GM11168 (cell line): Measurements from ENCODE around the gene ISCU.

Experiments used
- in situ Hi-C: fragments of 300-500 bp; cut with MboI; formaldehyde crosslinking; loops from one replicate; pipeline ENCODE4 v1.12.0; 2022; ENCODE audit warnings: low sequenced_read_pairs; ENCODE audit not compliant: unreplicated experiment

ISCU gene

DNA sequence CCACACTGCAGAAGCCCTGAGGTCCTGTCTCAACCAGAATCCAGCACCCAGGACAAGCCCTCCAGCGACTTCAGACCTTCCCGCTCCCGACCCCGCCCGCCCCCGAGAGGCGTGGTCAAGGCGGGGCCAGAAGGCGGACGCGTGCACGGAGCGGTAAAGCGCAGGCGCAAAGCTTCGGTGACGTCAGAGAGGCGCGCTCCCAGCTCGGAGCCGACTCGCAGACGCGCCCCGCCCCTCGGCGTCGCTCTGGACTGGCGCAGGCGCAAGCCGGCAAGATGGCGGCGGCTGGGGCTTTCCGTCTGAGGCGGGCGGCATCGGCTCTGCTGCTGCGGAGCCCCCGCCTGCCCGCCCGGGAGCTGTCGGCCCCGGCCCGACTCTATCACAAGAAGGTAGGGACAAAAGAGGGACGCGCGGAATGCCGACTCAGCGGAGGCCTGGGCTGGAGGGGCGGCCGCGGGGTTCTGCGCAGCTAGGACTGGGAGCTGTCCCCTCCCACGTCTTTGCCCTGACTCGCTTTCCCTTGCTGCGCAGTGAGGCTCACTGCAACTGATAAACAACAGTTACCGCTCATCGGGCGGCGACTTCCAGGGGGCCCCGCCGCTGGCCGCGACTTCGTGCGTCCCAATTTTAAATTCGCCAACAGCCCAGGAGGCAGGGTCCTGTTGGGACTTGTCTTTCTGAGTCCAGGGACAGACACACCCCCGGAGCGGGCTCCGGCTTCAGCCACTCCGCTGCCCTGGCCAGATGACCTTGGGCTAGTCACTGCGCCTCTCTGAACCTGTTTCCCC lies at the start of gene ISCU:
Gene ISCU (plus strand): TSS at position 249 of the 788 bp plus-strand sequence. CDS start 27 bp downstream, at position 276.
- in situ Hi-C loops, result loop anchor here (10.0 kb wide), 1 partner anchor 262 kb away; no protein-coding TSS in a partner anchor

DNA sequence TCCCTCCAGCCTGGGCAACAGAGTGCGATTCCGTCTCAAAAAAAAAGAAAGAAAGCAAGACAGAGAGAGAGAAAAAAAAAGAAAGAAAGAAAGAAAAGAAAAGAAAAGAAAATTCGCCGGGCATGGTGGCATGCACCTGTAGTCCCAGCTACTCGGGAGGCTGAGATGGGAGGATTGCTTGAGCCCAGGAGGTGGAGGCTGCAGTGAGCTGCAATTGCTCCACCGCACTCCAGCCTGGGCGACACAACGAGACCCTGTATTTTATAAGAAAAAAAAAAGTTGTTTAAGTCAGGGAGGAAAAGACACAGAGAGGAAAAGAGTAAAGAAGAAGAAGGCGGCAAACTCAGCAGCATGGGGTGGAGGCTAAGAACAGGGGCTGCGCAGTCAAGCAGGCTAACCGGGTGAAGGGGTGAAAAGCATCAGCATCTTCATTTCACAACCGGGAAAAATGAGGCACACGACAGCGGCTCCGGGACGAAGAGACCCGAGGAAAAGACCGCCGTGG lies 47.9 kb upstream of the ISCU start:
- in situ Hi-C loops, result no loop called here

DNA sequence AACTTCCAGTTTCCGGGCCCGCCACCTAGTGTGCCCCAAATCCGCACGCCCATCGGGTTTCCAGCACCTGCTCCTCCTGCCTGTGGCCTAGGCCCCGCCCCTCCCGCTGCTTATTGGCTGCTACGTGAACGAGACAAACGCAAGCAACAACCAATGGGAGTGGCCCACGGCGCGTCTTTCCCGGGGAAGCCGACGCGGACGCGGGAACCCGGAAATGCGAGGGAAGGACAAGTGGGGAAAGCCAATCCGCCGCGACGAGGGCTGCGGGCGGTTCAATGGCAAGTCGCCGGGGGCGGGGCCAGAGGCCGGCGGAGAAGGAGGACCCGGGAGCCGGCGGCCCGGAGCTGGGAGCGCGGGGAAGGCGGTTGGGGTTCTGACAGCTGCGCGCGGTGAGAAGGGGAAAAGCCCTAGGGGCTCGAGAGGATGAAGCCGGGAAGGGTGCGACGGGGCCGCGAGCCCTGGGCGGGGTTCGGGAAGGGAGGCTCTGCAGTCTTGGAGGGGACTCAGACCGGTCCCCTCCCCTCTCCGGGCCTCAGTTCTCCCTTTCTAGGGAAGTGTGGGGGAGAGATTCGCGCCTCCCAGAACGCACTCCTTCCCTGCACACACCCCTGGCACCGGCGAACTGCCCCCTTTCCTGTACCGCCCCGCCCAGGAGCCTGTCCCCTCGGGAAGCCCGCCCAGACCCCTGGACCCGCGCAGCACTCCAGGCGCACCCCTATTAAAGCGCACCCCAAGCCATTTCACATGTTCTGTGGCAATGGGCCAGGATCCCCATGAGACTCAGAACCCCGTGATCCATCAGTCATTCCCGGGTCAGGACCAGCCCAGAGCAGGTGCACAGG lies 47.2 kb upstream of the ISCU start, which contains the start of gene FICD:
Gene FICD (plus strand): TSS at position 305 of the 842 bp plus-strand sequence. CDS start 1,696 bp downstream, outside the sequence.
- in situ Hi-C loops, result no loop called here

DNA sequence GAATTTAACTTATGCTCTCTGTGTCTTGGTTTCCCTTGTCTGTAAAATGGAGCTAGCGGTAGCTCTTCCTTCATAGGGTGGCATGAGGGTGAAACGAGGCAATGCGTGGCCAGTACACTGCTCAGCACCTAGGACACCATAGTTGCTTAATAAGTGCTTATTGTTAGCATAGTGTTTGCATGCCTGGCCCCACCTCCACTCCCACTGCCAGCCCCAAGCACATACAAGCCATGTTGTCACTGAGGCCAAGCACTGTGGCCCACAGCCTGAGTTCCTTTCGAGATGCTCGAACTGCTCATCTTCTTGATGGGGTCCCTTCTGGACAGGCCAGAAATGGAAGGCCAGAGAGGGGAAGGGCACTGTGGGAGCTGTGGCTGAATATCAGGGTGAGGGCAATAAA lies 46.5 kb upstream of the ISCU start:
- in situ Hi-C loops, result no loop called here

DNA sequence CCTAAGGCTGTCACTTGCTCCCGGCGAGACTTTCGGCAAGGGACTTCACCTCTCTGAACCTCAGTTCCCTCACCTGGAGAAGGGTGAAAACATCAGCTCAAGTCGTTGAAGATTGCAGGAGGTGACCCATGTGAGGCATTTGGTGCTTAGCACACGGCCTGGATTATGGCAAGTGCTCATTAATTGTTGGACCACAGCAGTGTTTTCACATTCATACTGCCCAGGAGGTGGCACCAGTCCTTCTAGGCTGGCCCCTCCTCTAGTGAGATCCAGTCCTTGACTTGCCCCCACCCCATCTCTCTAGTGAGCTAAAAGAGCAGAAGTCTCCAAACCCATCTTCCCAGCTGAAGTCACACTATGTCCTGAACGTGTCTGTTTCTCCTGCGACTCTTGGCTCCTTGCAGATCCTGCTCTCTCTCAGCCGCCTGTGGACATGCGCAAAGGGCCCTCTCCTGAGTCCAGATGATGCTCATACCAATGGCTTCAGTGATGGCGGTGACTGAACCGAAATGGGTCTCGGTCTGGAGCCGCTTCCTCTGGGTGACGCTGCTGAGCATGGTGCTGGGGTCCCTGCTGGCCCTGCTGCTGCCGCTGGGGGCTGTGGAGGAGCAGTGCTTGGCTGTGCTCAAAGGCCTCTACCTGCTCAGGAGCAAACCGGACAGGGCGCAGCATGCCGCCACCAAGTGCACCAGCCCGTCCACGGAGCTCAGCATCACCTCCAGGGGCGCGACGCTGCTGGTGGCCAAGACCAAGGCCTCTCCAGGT lies 45.7 kb upstream of the ISCU start:
- in situ Hi-C loops, result no loop called here

DNA sequence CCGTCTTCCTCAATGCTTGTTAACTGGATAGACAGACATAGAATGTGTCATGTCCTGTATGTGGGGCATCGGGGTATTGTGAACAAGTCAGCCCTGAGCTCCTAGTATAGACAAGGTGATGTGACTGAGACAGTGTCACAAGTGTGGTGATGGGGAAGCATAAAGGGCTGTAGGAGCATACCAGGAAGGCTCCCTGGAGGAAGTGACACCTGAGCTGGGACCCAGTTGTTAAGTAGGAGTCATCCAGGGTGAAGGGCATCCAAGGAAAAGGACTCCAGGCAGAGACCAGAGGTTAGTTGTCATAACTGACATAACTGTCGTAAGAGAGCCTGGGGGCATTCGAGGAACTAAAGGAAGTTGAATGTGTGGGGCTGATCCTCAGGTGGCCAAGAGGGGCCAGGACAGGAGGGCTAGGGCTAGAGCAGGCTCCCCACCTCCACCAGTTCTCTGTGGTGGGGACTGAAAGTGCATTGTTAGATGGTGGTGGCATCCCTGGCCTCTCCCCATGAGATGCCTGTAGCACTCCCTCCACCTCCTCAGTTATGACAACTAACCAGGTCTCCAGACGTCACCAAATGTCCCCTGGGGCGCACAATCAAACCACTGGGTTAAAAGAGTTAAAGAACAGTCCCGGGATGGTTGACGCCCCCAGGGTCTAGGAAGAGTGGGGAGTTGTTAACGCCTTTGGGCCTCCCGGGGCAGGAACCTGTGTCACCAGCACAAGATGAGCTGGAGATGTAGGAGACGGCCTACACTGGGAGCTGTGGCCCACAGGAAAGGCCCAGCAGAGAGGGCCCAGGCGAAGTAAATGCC lies 44.9 kb upstream of the ISCU start:
- in situ Hi-C loops, result no loop called here

DNA sequence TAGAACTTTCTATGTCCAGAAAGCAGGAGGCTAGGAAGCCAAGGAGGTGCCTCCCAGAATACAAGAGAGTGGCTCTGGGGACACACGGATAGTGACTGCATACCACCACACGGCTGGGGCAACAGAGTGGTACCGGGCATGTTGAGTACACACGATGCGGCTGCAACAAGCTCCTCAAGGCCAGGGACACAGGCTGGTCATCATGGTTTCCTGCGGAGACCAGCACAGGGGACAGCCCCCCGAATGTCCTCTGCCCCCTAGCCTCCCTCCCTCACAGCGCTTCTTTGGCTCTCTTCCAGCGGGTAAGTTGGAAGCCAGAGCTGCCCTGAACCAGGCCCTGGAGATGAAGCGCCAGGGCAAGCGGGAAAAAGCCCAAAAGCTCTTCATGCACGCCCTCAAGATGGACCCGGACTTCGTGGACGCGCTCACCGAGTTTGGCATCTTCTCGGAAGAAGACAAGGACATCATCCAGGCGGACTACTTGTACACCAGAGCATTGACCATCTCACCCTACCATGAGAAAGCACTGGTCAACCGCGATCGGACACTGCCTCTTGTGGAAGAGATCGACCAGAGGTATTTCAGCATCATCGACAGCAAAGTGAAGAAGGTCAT lies 44.2 kb upstream of the ISCU start:
- in situ Hi-C loops, result no loop called here

DNA sequence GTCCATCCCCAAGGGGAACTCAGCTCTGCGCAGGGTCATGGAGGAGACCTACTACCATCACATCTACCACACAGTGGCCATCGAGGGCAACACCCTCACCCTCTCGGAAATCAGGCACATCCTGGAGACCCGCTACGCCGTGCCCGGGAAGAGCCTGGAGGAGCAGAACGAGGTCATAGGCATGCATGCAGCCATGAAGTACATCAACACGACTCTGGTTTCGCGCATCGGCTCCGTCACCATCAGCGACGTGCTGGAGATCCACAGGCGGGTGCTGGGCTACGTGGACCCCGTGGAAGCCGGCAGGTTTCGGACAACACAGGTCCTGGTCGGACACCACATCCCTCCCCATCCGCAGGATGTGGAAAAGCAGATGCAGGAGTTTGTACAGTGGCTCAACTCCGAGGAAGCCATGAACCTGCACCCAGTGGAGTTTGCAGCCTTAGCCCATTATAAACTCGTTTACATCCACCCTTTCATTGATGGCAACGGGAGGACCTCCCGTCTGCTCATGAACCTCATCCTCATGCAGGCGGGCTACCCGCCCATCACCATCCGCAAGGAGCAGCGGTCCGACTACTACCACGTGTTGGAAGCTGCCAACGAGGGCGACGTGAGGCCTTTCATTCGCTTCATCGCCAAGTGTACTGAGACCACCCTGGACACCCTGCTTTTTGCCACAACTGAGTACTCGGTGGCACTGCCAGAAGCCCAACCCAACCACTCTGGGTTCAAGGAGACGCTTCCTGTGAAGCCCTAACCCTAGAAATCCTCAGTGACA lies 43.5 kb upstream of the ISCU start:
- in situ Hi-C loops, result no loop called here

DNA sequence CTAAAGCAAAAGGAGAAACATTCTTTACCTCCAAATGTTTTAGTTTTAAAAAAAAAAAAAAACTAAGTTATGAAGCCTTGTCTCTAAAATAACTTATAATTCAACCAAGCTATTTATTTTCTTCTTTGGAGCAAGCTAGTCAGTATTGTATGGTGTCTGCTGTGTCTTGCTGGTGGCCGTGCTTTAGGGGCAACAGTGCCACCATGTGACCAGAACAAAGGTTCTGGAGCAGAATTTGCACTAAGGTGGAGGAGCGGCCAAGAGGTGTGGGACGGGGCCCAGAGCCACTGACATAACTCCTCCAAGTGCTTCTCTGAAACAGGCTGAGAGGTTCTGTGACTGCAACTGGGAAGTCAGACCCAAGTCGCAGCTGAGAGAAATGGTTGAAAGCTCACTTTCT lies 42.8 kb upstream of the ISCU start:
- in situ Hi-C loops, result no loop called here

DNA sequence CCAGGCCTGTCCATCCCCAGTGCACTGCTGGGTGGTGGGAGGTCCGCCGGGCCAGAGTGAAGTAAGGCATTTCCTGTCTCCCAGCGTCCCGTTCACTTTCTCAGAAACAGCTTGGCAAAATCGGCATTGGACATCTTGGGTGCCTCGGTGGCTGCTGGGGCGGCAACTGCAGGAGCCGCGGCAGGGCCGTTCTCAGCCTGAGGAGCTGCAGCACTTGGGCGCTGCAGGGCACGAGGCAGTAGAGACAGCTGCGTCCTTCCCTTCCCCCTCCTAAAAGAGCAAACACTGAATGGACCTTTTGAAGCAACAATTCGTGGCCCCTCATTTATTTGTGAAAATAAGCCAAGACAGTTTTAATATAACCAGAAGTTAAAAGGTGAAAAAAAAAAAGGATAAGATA lies 39.0 kb upstream of the ISCU start:
- in situ Hi-C loops, result no loop called here

DNA sequence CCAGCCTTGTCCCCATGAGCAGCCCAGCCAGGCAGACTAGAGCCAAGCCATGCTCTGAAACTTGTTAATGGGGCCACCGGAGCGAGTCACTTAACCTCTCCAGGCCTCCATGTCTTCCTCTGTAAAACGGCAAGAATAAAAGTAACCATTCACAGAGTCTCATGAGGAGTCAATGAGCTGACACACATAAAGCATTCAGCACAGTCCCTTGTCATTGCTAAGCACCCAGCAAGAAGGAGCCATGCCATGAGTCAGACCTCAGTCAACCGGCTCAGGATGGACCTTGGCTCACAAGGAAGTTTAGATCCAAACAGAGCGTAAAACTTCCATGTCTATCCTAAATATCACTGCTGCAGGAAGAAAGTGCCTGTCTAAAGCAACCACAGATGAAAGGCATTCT lies 36.7 kb upstream of the ISCU start:
- in situ Hi-C loops, result no loop called here

DNA sequence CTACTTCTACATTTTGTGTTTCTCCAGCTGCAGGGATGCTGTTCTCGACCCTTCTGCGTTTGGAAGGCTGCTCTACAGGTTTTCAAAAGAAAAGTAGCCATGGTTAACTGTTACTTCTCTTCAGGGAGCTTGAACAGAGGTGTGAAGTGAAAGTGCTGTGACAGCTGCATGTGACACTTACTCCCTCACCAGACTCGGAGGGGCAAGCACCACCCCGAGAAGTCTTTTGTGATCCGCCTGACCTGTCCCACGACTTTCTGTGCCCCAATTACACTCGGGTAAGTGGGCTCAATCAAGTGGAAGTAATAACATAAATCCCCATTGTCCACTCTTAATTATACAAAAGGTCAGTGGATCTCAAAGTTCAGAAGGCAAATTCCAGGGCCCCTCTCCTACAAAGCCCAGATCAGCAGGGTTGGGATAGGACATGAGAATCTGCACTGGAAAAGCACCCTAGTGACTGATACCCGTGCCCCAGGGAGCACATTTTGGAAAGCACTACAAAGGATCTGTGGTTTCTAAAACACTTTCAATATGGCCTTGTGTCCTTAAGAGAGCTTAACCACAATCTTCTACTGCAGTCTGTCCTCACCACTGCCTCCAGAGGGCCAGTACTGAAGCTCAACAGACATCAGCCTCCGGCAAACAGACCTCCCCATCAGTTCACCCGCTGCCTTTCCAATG lies 35.8 kb upstream of the ISCU start:
- in situ Hi-C loops, result no loop called here

DNA sequence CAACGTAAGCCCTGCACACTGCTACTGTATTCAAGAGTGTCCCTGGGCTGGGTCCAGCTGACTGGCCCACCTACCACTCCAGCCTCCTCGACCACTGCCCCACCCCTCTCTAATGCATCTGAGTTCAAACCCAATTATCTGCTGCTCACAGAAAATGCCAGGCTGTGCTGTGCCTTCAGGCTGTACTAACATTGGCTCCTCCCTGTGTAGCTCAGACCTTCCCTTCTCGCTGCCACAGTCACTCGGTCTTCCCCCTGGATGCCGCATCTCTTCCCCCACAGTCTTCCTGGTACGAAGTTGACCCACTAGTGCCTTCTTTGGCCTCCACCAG lies 35.3 kb upstream of the ISCU start:
- in situ Hi-C loops, result no loop called here

DNA sequence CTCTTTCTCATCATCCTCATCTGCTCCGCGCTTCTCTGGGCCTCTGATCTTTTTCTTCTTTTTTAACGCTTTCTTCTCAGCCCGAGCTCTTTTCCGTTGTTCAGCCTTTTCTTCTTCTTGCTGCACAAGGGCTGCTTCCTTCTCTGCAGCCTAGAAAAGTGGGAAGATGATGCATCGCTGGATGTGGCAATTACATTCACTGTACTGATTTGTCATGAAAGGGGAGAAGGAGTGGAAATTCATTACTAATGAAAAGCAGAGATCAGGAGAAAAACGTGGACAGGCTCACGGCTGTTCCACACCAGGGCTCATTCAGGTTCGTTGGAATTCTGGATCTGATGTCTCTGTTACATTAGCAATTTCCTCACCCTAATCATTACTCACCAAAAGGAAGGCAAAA lies 32.2 kb upstream of the ISCU start:
- in situ Hi-C loops, result no loop called here

DNA sequence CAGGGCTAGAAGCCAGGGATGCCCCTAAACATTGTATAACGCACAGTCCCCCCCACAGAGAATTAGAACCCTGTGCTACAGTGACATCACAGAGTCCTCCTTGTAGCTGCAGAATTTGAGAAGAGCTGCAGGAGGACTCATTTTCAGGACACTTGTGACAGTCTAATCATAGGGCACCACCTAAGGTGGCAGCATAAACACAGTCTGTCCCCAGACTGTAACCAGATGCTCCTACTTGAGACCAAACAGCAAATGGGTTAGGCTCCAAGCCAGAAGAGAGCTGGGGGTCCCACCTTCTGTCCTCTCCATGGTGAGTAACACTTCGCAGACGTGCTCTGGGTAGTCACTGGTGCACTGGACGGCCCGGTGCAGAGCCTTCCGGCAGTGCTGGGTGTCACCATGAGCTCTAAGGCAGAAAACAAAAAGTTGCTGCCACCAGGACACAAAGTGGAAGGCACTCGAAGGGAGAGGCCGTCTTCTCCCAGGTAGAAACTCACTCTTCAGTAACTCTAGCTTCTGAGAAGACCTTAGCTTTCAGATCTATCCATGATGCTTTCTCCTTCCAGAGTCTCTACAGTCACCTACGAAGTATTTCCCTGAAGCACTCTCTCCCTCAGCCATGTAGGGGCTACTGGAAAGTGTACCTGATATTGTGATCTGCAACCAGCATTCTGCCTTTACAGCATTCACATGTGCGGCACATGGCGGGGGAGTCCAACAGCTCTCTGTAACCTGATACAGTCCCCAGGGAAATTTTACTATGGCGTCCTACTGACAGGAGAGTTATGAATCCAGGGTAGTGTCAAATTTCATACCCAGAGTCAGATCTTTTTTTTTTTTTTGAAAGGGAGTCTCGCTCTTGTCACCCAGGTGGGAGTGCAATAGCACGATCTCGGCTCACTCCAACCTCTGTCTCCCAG lies 30.2 kb upstream of the ISCU start:
- in situ Hi-C loops, result no loop called here

DNA sequence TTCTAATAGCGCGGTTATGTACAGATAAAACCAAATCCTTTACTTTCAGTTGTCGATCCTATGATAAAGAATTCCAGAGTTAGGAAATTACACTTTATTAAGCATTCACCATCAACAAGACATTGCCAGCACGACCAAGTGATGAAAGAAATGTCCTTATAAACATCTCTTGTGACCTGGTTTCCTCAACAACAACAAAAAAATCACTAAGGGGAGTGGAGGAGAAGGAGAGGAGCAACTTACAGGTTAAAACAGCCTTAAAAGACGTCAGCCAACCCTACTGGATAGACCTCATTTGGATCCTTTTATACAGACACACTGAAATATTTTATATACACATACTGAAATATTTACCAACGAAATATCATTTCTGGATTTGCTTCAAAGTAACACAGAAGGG lies 24.2 kb upstream of the ISCU start:
- in situ Hi-C loops, result no loop called here

DNA sequence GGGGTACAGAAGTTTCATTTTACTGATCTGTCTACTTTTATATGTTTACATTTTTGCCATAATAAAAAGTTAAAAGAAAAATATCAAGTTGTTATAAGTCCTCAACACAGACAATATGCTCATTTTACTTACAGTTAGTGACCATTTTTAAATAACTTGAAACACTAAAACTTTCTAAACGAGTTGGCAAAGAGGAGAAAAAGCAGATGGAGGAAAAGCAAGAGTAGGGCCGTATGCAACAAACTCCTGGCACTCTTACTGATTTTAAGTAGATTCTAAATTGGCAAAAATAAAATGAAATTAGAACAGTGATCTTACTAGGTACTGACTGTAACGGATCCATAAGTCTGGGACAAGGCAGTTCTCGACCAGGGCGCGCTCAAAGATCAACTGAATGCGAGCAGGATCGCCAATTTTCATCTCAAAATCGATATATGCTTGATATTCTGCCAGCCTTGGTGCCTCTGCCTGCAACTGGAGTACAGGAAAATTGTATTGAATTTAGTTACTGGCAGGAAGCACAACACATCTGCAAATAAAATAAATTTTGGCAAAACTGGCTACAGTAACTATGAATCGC lies 23.7 kb upstream of the ISCU start:
- in situ Hi-C loops, result no loop called here
